DOHH2 (cell line): Measurements from ENCODE around the gene BBX.

Source experiments
- H3F3A ChIP-seq: fragments of 200-600 bp; sonication (generic), shearing (Covaris generic); 2 replicates; pipeline ENCODE4 v1.6.0; 2016; ENCODE audit warnings: antibody characterized with exemption, mild to moderate bottlenecking; ENCODE audit not compliant: control insufficient read depth, insufficient read depth
- H3K27ac ChIP-seq: fragments of 200-600 bp; sonication (generic); 2 replicates; pipeline ENCODE4 v1.5.1; 2014; ENCODE audit warnings: low read depth, mild to moderate bottlenecking, low read length, moderate library complexity
- H3K27me3 ChIP-seq: fragments of 200-600 bp; sonication (generic); 2 replicates; pipeline ENCODE4 v1.6.1; 2014; ENCODE audit warnings: mild to moderate bottlenecking, low read length, mixed read lengths; ENCODE audit not compliant: control insufficient read depth
- H3K36me3 ChIP-seq: fragments of 200-600 bp; sonication (generic); 2 replicates; pipeline ENCODE4 v1.6.1; 2014; ENCODE audit warnings: mild to moderate bottlenecking, low read length, moderate library complexity, mixed read lengths; ENCODE audit not compliant: control insufficient read depth
- H3K4me1 ChIP-seq: fragments of 200-600 bp; sonication (generic); 2 replicates; pipeline ENCODE4 v1.6.1; 2014; ENCODE audit warnings: mild to moderate bottlenecking, low read length, mixed read lengths; ENCODE audit not compliant: control insufficient read depth
- H3K4me2 ChIP-seq: fragments of 200-600 bp; sonication (generic); 2 replicates; pipeline ENCODE4 v1.6.0; 2014; ENCODE audit warnings: mild to moderate bottlenecking, low read length, moderate library complexity
- H3K4me3 ChIP-seq: fragments of 200-600 bp; sonication (generic); 2 replicates; pipeline ENCODE4 v1.5.1; 2014; ENCODE audit warnings: mild to moderate bottlenecking, low read length, mixed read lengths
- H3K79me2 ChIP-seq: fragments of 200-600 bp; sonication (generic); 2 replicates; pipeline ENCODE4 v1.6.1; 2014; ENCODE audit warnings: mild to moderate bottlenecking, low read length, mixed read lengths; ENCODE audit not compliant: control insufficient read depth
- H3K9me2 ChIP-seq: fragments of 200-600 bp; sonication (generic); replicated peaks from 2 replicates; pipeline ENCODE4 v1.6.1; 2014; ENCODE audit warnings: mild to moderate bottlenecking, low read length, mixed read lengths; ENCODE audit not compliant: control insufficient read depth
- H3K9me3 ChIP-seq: fragments of 200-600 bp; sonication (generic); 2 replicates; pipeline ENCODE4 v1.6.1; 2014; ENCODE audit warnings: antibody characterized with exemption, low read length, mixed read lengths; ENCODE audit not compliant: control insufficient read depth, insufficient read depth
- H4K20me1 ChIP-seq: fragments of 200-600 bp; sonication (generic); 2 replicates; pipeline ENCODE4 v1.6.0; 2014; ENCODE audit warnings: low read depth, mild to moderate bottlenecking, antibody characterized with exemption, low read length, moderate library complexity; ENCODE audit not compliant: control insufficient read depth, insufficient read depth
- EZH2phosphoT487 ChIP-seq: fragments of 200-600 bp; sonication (generic); IDR thresholded peaks from 2 replicates; pipeline ENCODE4 v1.6.1; 2017; ENCODE audit warnings: borderline replicate concordance, mild to moderate bottlenecking, antibody characterized with exemption, low read length, moderate library complexity, mixed read lengths
- TF ChIP-seq, protein P1 (sequence below): fragments of 200-600 bp; sonication (generic); IDR thresholded peaks from one replicate; pipeline ENCODE4 v1.5.1; 2014; ENCODE audit warnings: antibody characterized with exemption, mild to moderate bottlenecking, low read depth, low read length; ENCODE audit not compliant: poor library complexity, severe bottlenecking

The BBX gene

DNA sequence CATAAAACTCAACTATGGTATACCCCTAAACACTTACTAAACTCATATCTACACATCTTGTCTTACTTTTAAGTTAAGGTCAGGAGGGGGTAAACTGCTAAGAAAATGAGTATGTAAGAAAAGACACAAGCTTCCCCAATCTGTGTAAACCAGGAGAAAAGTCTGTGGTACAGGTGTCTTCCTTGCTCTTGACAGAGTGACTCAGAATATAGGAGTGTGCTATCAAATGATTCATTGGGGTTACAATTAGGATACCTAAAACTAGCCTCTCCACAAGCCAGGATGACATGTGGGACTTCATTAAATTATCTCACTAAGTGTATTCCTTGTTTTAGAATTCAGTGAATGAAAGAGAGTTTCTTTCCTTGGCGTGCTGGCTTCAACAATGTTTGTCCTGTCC is 274.8 kb downstream of the BBX start:
- TF ChIP-seq, protein P1, sequence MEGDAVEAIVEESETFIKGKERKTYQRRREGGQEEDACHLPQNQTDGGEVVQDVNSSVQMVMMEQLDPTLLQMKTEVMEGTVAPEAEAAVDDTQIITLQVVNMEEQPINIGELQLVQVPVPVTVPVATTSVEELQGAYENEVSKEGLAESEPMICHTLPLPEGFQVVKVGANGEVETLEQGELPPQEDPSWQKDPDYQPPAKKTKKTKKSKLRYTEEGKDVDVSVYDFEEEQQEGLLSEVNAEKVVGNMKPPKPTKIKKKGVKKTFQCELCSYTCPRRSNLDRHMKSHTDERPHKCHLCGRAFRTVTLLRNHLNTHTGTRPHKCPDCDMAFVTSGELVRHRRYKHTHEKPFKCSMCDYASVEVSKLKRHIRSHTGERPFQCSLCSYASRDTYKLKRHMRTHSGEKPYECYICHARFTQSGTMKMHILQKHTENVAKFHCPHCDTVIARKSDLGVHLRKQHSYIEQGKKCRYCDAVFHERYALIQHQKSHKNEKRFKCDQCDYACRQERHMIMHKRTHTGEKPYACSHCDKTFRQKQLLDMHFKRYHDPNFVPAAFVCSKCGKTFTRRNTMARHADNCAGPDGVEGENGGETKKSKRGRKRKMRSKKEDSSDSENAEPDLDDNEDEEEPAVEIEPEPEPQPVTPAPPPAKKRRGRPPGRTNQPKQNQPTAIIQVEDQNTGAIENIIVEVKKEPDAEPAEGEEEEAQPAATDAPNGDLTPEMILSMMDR, result no peak
- no peak for TF ChIP-seq EZH2phosphoT487
- H3K27ac ChIP-seq, result no peak overlapping the region
- H3K9me2 ChIP-seq, result no peaks in the 10 kb centered on the region
- no peak overlapping the region for H3K4me3 ChIP-seq
- H3K79me2 ChIP-seq, result no peaks in the 10 kb centered on the region
- no peaks in the 10 kb centered on the region for H4K20me1 ChIP-seq
- peaks cover 23% of the 10 kb centered on the region for H3K4me1 ChIP-seq
- H3K4me2 ChIP-seq, result no peak overlapping the region
- no peaks in the 10 kb centered on the region for H3F3A ChIP-seq
- no peaks in the 10 kb centered on the region for H3K9me3 ChIP-seq
- peaks cover 50% of the 10 kb centered on the region for H3K36me3 ChIP-seq
- no peaks in the 10 kb centered on the region for H3K27me3 ChIP-seq

DNA sequence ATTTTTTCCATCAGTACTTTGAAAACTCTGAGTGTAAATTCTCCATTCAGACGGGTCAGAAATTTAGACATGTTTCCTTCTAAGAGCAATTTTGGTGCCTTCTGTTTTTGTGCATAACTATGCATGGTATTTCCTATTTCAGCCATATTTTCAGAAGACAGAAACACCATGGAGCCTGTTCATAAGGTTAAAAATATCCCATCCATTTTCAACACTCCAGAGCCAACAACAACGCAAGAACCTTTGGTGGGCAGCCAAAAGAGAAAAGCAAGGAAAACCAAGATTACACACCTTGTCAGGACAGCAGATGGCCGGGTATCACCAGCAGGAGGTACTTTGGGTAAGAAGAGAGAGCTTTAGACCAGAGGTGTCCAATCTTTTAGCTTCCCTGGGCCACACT is 275.6 kb downstream of the BBX start:
- no peak overlapping the region for H3K4me3 ChIP-seq
- no peaks in the 10 kb centered on the region for H3K9me3 ChIP-seq
- peaks cover 23% of the 10 kb centered on the region for H3K4me1 ChIP-seq

DNA sequence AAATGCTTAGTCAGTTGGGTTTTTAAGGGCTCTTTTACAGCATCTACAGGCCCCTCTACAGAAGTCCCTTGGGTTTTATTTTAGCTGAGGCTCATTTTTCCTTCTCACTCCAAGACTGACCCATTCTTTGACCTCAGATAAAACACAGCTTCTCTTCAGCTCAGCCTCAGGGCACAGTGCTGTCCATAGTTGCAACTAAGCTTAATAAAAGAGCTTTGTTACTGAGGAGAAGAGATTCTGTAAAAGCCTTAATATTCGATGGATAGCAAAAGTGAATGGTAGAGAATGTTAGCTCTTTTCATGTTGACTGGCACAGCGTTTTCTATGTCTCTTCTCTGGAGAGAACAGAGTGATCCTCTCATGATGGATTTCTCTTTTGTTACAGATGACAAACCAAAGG is 277.9 kb downstream of the BBX start:
- no peaks in the 10 kb centered on the region for H3K9me3 ChIP-seq
- H3K27me3 ChIP-seq, result no peaks in the 10 kb centered on the region
- no peaks in the 10 kb centered on the region for H3K79me2 ChIP-seq
- no peaks in the 10 kb centered on the region for H3F3A ChIP-seq
- peaks cover 17% of the 10 kb centered on the region for H3K4me1 ChIP-seq
- no peak overlapping the region for H3K4me3 ChIP-seq
- no peaks in the 10 kb centered on the region for H3K9me2 ChIP-seq
- TF ChIP-seq, protein P1, result no peak
- TF ChIP-seq EZH2phosphoT487, result no peak
- H3K27ac ChIP-seq, result no peak overlapping the region
- no peaks in the 10 kb centered on the region for H4K20me1 ChIP-seq
- H3K36me3 ChIP-seq, result peaks cover 66% of the 10 kb centered on the region
- no peak overlapping the region for H3K4me2 ChIP-seq

More for the DNA sequence above, 275.6 kb downstream of the BBX start:
- no peak overlapping the region for H3K4me2 ChIP-seq
- H3K27ac ChIP-seq, result no peak overlapping the region
- no peak for TF ChIP-seq EZH2phosphoT487
- TF ChIP-seq, protein P1, result no peak
- no peaks in the 10 kb centered on the region for H3F3A ChIP-seq
- peaks cover 54% of the 10 kb centered on the region for H3K36me3 ChIP-seq
- H3K79me2 ChIP-seq, result no peaks in the 10 kb centered on the region
- H3K9me2 ChIP-seq, result no peaks in the 10 kb centered on the region
- H3K27me3 ChIP-seq, result no peaks in the 10 kb centered on the region
- no peaks in the 10 kb centered on the region for H4K20me1 ChIP-seq

DNA sequence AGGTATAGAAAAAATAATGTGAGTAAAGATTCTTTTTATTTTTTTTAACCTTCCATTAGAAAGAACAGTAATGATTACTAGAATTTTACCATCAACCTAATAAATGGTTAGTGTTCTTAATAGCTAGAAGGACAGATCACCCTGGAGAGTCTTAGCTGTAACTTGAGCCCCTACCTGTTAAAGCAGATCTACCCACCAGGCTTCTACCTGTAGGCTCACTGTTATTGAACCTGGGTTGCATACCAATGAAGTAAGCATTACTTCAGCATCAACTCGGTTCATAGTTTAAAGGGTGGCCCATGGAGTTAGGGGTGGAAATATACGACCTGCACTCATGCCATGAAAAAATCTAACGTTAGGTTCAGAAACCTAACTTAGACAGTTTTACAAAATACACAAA is 280.4 kb downstream of the BBX start:
- H3K79me2 ChIP-seq, result no peaks in the 10 kb centered on the region
- H3K27ac ChIP-seq, result no peak overlapping the region
- H3F3A ChIP-seq, result no peaks in the 10 kb centered on the region
- no peak overlapping the region for H3K4me3 ChIP-seq
- no peaks in the 10 kb centered on the region for H3K9me3 ChIP-seq
- no peaks in the 10 kb centered on the region for H3K4me1 ChIP-seq
- H3K4me2 ChIP-seq, result no peak overlapping the region
- H3K36me3 ChIP-seq, result peaks cover 65% of the 10 kb centered on the region
- H3K9me2 ChIP-seq, result no peaks in the 10 kb centered on the region
- H4K20me1 ChIP-seq, result no peaks in the 10 kb centered on the region
- no peak for TF ChIP-seq EZH2phosphoT487
- TF ChIP-seq, protein P1, result no peak
- no peaks in the 10 kb centered on the region for H3K27me3 ChIP-seq
